SU-DHL-6 (cell line): ENCODE results near the gene NCAPG2.
"Not testable (repeated sequence)": the region's sequence is repeated elsewhere in the genome, so short reads cannot be mapped to it uniquely, and the experiment has no call there.

Experiments used
- H2AFZ ChIP-seq: fragments of 200-600 bp; sonication (generic); 2 replicates; pipeline ENCODE4 v1.6.1; 2014; ENCODE audit warnings: low read depth, mild to moderate bottlenecking, moderate library complexity, mixed read lengths, antibody characterized with exemption, low read length; ENCODE audit not compliant: severe bottlenecking
- H3F3A ChIP-seq: fragments of 200-600 bp; shearing (Covaris generic); 2 replicates; pipeline ENCODE4 v1.6.0; 2016; ENCODE audit warnings: antibody characterized with exemption, mild to moderate bottlenecking; ENCODE audit not compliant: insufficient read depth
- H3K27ac ChIP-seq: fragments of 200-600 bp; sonication (generic); 2 replicates; pipeline ENCODE4 v1.5.1; 2016; ENCODE audit warnings: low read depth, mild to moderate bottlenecking, low read length, moderate library complexity, mixed read lengths
- H3K27me3 ChIP-seq: fragments of 200-600 bp; sonication (generic), shearing (Covaris generic); 2 replicates; pipeline ENCODE4 v1.6.0; 2014; ENCODE audit warnings: mild to moderate bottlenecking, low read length
- H3K36me3 ChIP-seq: fragments of 200-600 bp; sonication (generic); 2 replicates; pipeline ENCODE4 v1.6.1; 2014; ENCODE audit warnings: mild to moderate bottlenecking, low read length, mixed read lengths
- H3K4me2 ChIP-seq: fragments of 300-600, 200-600 bp; shearing (Covaris generic), sonication (generic); 2 replicates; pipeline ENCODE4 v1.6.0; 2014; ENCODE audit warnings: low read length, low read depth, mild to moderate bottlenecking; ENCODE audit not compliant: poor library complexity, severe bottlenecking
- H3K4me3 ChIP-seq: fragments of 200-600 bp; sonication (generic); 2 replicates; pipeline ENCODE4 v1.5.1; 2014; ENCODE audit warnings: antibody characterized with exemption, low read length, mild to moderate bottlenecking, mixed read lengths; ENCODE audit not compliant: insufficient read depth, poor library complexity, severe bottlenecking
- H3K79me2 ChIP-seq: fragments of 200-600 bp; sonication (generic); 2 replicates; pipeline ENCODE4 v1.6.1; 2014; ENCODE audit warnings: mild to moderate bottlenecking, low read length, moderate library complexity; ENCODE audit not compliant: insufficient read depth
- H3K9ac ChIP-seq: fragments of 200-600 bp; sonication (generic); 2 replicates; pipeline ENCODE4 v1.7.0; 2014; ENCODE audit warnings: mild to moderate bottlenecking, low read length
- H3K9me2 ChIP-seq: fragments of 200-600 bp; sonication (generic); replicated peaks from 2 replicates; pipeline ENCODE4 v1.6.1; 2014; ENCODE audit warnings: low read length; ENCODE audit not compliant: insufficient read depth
- H3K9me3 ChIP-seq: fragments of 200-600 bp; sonication (generic); 2 replicates; pipeline ENCODE4 v1.6.1; 2014; ENCODE audit warnings: low read length, mixed read lengths; ENCODE audit not compliant: insufficient read depth
- H4K20me1 ChIP-seq: fragments of 200-600 bp; sonication (generic); 2 replicates; pipeline ENCODE4 v1.6.1; 2014; ENCODE audit warnings: low read depth, mild to moderate bottlenecking, antibody characterized with exemption, low read length, moderate library complexity, mixed read lengths
- CTCF ChIP-seq: fragments of 200-600 bp; sonication (generic); IDR thresholded peaks from one replicate; pipeline ENCODE4 v1.5.1; 2017; ENCODE audit warnings: antibody characterized with exemption, mild to moderate bottlenecking, low read length, moderate library complexity; ENCODE audit not compliant: insufficient read depth, poor library complexity, severe bottlenecking
- EZH2phosphoT487 ChIP-seq: fragments of 200-600 bp; sonication (generic), shearing (Covaris generic); conservative IDR thresholded peaks from 2 replicates; pipeline ENCODE4 v1.6.1; 2018; ENCODE audit warnings: mild to moderate bottlenecking, antibody characterized with exemption, low read length, moderate library complexity, mixed read lengths

The NCAPG2 gene

GRCh38 chr7:158672975-158673374 lies 31.6 kb downstream of the NCAPG2 start:
- no peak overlapping the region for H3K9ac ChIP-seq
- H3K4me2 ChIP-seq, result no peak overlapping the region
- peaks cover 22% of the 10 kb centered on the region for H3K36me3 ChIP-seq
- H3F3A ChIP-seq, result no peaks in the 10 kb centered on the region
- no peaks in the 10 kb centered on the region for H3K9me2 ChIP-seq
- no peak overlapping the region for H2AFZ ChIP-seq
- TF ChIP-seq CTCF (no peak), EZH2phosphoT487 (no peak)
- no peaks in the 10 kb centered on the region for H3K9me3 ChIP-seq
- no peak overlapping the region for H3K4me3 ChIP-seq
- H4K20me1 ChIP-seq, result no peaks in the 10 kb centered on the region
- H3K27me3 ChIP-seq, result no peaks in the 10 kb centered on the region
- no peak overlapping the region for H3K27ac ChIP-seq
- no peaks in the 10 kb centered on the region for H3K79me2 ChIP-seq

GRCh38 chr7:158668086-158668485 lies 36.5 kb downstream of the NCAPG2 start:
- not testable (repeated sequence) for H3K27ac ChIP-seq, H3K4me2 ChIP-seq, H3K27me3 ChIP-seq, H2AFZ ChIP-seq, H3K79me2 ChIP-seq, H3F3A ChIP-seq, H3K9me2 ChIP-seq, H3K4me3 ChIP-seq, H3K9ac ChIP-seq, H3K9me3 ChIP-seq, H4K20me1 ChIP-seq
- peaks cover 28% of the 10 kb centered on the region; the same call in 1 of the 2 replicates for H3K36me3 ChIP-seq

- H3K27ac ChIP-seq, H3K9me2 ChIP-seq, H3K9ac ChIP-seq, H3K27me3 ChIP-seq, H3K9me3 ChIP-seq, H3K79me2 ChIP-seq, H3F3A ChIP-seq, H2AFZ ChIP-seq, H4K20me1 ChIP-seq, H3K4me2 ChIP-seq, H3K4me3 ChIP-seq: not testable (repeated sequence)
- H3K36me3 ChIP-seq, result peaks cover 36% of the 10 kb centered on the region; the same call in 1 of the 2 replicates
These were observed 37.5 kb downstream of the NCAPG2 start for GRCh38 chr7:158666966-158667678.

GRCh38 chr7:158666401-158666800 lies 38.2 kb downstream of the NCAPG2 start:
- H3K79me2 ChIP-seq, result no peaks in the 10 kb centered on the region
- H3F3A ChIP-seq, result no peaks in the 10 kb centered on the region
- no peak overlapping the region for H3K4me3 ChIP-seq
- H3K27ac ChIP-seq, result no peak overlapping the region
- H3K36me3 ChIP-seq, result peaks cover 38% of the 10 kb centered on the region; the same call in 1 of the 2 replicates
- H4K20me1 ChIP-seq, result no peaks in the 10 kb centered on the region
- no peak overlapping the region for H2AFZ ChIP-seq
- H3K4me2 ChIP-seq, result no peak overlapping the region
- no peaks in the 10 kb centered on the region for H3K27me3 ChIP-seq
- H3K9me2 ChIP-seq, result no peaks in the 10 kb centered on the region
- H3K9ac ChIP-seq, result no peak overlapping the region
- H3K9me3 ChIP-seq, result no peaks in the 10 kb centered on the region
- no peak for TF ChIP-seq CTCF
